Measurements from ENCODE around the gene ZNHIT6.

GRCh38 chr1:85654066-85654782 is 54.0 kb downstream of the ZNHIT6 start:
- TF ChIP-seq CTCF (IDR thresholded peaks at IDR 0.05; ENCODE audit: extremely low read depth in 1 of 2, insufficient read depth in 1 of 2, low read depth in 1 of 2, low read length in 2 of 2) = no peak
- no peak for TF ChIP-seq MYC (IDR thresholded peaks at IDR 0.05; ENCODE audit: low read depth, low read length)
- TF ChIP-seq EZH2 (IDR thresholded peaks at IDR 0.05; ENCODE audit: borderline replicate concordance, low read depth, low read length, severe bottlenecking) = no peak
- no peak for TF ChIP-seq POLR2AphosphoS5 (IDR thresholded peaks at IDR 0.05; ENCODE audit: insufficient read depth, low read depth, low read length)
- no peak for TF ChIP-seq POLR2A (IDR thresholded peaks at IDR 0.05; ENCODE audit: low read depth, low read length)
- TF ChIP-seq MAX (IDR thresholded peaks at IDR 0.05; ENCODE audit: insufficient read depth, insufficient read length) = no peak
